Measurements from ENCODE around the gene OPHN1. TPM values are rescaled to one million over a fixed set of nuclear protein-coding genes. Genes with fewer than 3 reads are reported as not detected.

The OPHN1 gene
- total and polyA plus RNA-seq, 7 donors = 0.47 to 3.7 (median 2.4) TPM

DNA sequence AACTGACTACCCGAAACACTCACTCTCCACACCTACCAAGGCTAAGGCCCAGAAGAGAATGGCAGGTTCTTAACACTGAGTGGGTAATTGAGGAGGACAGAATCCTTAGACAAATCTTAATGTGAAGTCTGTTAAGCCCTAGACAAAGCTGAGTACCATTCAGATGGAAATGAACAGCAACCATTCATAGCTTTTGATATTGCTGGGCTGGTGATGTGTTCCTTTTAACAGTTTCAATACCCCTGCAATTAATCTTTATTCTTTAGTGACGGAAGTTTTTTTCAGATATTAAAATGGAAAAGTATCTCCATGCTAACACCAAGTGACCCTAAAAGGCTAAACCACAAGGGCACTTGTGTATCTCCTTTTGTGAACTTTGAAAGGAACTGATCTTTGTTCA, 334.9 kb downstream of the OPHN1 start:
- ATAC-seq = no peak

DNA sequence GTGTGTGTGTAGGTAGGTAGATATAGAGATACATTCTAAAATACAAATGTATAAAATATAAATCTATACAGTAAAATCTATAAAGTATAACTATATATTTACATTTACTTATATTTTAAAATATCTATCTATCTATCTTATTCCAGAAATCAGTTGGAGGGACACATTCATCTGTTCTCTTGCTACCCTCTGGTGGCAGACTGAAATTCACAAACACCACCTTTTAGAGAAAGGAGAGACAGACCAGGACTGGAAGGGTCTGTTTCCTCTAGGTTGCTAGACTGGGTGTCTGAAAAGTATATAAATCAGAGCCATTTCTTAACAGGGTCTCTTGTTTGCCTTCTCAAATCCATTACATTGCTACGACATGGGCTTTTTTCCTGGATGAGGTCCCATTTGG, 343.0 kb downstream of the OPHN1 start:
- 56 to 71% (median 60%) methylated on average over 1 of the region's 1 CpG for WGBS, 3 donors
- no peak for ATAC-seq
- no peaks in the 10 kb centered on the region for H3K4me1 ChIP-seq
- no peak overlapping the region for H3K4me3 ChIP-seq
- peaks cover 0 to 10% (median 0%) of the 10 kb centered on the region in 3 donors for H3K27me3 ChIP-seq (ENCODE audit: insufficient read depth in 3 of 3, low read length in 2 of 3)
- no peaks in the 10 kb centered on the region for H3K9me3 ChIP-seq
- intact Hi-C loops (cut with DNase I) = no loop called here
- H3K36me3 ChIP-seq (ENCODE audit: insufficient read depth in 1 of 2, low read depth in 1 of 2) = no peaks in the 10 kb centered on the region
- TF ChIP-seq, protein P1, sequence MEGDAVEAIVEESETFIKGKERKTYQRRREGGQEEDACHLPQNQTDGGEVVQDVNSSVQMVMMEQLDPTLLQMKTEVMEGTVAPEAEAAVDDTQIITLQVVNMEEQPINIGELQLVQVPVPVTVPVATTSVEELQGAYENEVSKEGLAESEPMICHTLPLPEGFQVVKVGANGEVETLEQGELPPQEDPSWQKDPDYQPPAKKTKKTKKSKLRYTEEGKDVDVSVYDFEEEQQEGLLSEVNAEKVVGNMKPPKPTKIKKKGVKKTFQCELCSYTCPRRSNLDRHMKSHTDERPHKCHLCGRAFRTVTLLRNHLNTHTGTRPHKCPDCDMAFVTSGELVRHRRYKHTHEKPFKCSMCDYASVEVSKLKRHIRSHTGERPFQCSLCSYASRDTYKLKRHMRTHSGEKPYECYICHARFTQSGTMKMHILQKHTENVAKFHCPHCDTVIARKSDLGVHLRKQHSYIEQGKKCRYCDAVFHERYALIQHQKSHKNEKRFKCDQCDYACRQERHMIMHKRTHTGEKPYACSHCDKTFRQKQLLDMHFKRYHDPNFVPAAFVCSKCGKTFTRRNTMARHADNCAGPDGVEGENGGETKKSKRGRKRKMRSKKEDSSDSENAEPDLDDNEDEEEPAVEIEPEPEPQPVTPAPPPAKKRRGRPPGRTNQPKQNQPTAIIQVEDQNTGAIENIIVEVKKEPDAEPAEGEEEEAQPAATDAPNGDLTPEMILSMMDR (IDR thresholded peaks at IDR 0.05) = peak; percentile 11
- H3K27ac ChIP-seq = no peak overlapping the region
- DNase-seq = no peak

More for the DNA sequence above, 334.9 kb downstream of the OPHN1 start:
- peaks cover 0 to 9% (median 0%) of the 10 kb centered on the region in 3 donors for H3K27me3 ChIP-seq (ENCODE audit: insufficient read depth in 3 of 3, low read length in 2 of 3)
- TF ChIP-seq, protein P1 (IDR thresholded peaks at IDR 0.05) = no peak
- intact Hi-C loops (cut with DNase I) = no loop called here
- H3K36me3 ChIP-seq (ENCODE audit: insufficient read depth in 1 of 2, low read depth in 1 of 2) = no peaks in the 10 kb centered on the region
- no peak overlapping the region for H3K4me3 ChIP-seq
- no peaks in the 10 kb centered on the region for H3K9me3 ChIP-seq
- no peak overlapping the region for H3K27ac ChIP-seq
- DNase-seq = no peak
- no peaks in the 10 kb centered on the region for H3K4me1 ChIP-seq
- 87 to 99% (median 94%) methylated on average over 2 of the region's 2 CpGs for WGBS, 3 donors

DNA sequence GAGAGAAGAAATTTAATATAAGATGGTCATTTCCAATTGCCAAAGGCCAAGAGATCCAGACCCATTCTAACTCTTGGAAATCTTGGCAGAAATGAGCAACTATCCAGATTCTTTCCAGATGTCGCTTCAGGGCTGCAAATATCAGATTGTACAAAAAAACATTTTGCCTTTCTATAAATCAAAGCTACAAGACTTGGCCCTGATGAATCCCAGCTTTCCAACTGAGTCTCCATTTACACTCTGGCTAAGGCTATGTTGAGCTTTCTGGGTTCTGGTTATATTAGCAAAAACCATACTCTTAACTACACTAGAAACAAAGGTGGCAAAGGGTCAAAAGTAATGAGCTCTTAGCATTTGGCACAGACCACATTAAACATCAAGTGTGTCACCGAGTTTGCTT, 345.8 kb downstream of the OPHN1 start:
- intact Hi-C loops (cut with DNase I) = no loop called here
- no peak for ATAC-seq
- WGBS, 3 donors = 52 to 62% (median 52%) methylated on average over 2 of the region's 2 CpGs

DNA sequence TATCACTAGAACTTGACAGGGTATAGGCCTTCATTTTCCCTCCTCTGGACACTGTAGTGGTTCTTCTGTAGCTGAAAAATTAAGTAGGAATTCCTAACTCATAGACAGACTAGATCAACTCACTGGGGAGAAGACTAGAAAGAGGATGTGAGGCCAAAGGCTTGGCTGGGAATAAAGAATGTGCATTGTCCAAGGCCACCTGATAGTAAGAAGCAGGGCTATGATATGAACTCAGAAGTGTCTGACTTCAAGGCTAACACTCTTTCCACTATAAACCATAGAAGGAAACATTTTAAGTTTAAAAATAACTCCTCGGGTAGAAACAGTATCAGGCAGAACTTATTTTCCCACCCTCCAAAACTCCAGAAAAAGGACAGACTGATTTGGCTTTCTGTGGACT, 346.6 kb downstream of the OPHN1 start:
- Histone ChIP-seq H3K4me1 (no peaks in the 10 kb centered on the region), H3K27ac (no peak overlapping the region), H3K27me3 (ENCODE audit: insufficient read depth in 3 of 3, low read length in 2 of 3) (no peaks in the 10 kb centered on the region), H3K9me3 (no peaks in the 10 kb centered on the region), H3K4me3 (no peak overlapping the region), H3K36me3 (ENCODE audit: insufficient read depth in 1 of 2, low read depth in 1 of 2) (no peaks in the 10 kb centered on the region)
- WGBS, 3 donors = 35 to 46% (median 43%) methylated on average over 1 of the region's 1 CpG
- intact Hi-C loops (cut with DNase I) = no loop called here
- DNase-seq (no peak), ATAC-seq (no peak)
- TF ChIP-seq, protein P1 (IDR thresholded peaks at IDR 0.05) = no peak

More for the DNA sequence above, 345.8 kb downstream of the OPHN1 start:
- TF ChIP-seq, protein P1 (IDR thresholded peaks at IDR 0.05) = no peak
- no peak overlapping the region for H3K4me3 ChIP-seq
- H3K36me3 ChIP-seq (ENCODE audit: insufficient read depth in 1 of 2, low read depth in 1 of 2) = no peaks in the 10 kb centered on the region
- no peaks in the 10 kb centered on the region for H3K9me3 ChIP-seq
- DNase-seq = no peak
- no peak overlapping the region for H3K27ac ChIP-seq
- peaks cover 0 to 2% (median 0%) of the 10 kb centered on the region in 3 donors for H3K27me3 ChIP-seq (ENCODE audit: insufficient read depth in 3 of 3, low read length in 2 of 3)
- no peaks in the 10 kb centered on the region for H3K4me1 ChIP-seq

DNA sequence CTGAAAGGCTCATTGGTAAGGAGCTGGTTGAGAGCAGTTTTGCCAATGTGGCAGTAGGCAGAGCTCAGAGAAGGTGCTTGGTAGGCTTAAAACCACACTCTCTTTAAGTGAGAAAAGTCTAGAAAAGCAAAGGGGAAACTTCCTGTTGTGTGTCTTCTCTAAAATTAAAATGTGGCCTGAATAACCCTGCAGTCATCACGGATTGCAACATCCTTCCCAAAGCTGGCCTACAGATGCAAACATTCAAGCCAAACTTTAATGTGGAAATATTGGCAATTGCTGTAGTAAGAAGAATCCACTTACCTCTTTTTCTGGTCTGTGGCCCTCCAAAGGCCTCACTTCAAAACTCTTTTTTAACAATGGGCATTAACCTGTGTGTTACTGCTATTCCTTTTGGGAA, 348.5 kb downstream of the OPHN1 start:
- H3K4me1 ChIP-seq = no peaks in the 10 kb centered on the region
- H3K4me3 ChIP-seq = no peak overlapping the region
- H3K27ac ChIP-seq = no peak overlapping the region
- 8 to 13% (median 9%) methylated on average over 1 of the region's 1 CpG for WGBS, 3 donors
- intact Hi-C loops (cut with DNase I) = no loop called here
- H3K27me3 ChIP-seq (ENCODE audit: insufficient read depth in 3 of 3, low read length in 2 of 3) = no peaks in the 10 kb centered on the region
- TF ChIP-seq, protein P1 (IDR thresholded peaks at IDR 0.05) = no peak
- no peak for DNase-seq
- peak in 2 of 4 donors; percentile 36 to 52 for ATAC-seq
- H3K36me3 ChIP-seq (ENCODE audit: insufficient read depth in 1 of 2, low read depth in 1 of 2) = no peaks in the 10 kb centered on the region
- no peaks in the 10 kb centered on the region for H3K9me3 ChIP-seq

All from psoas muscle (tissue), 8 donors.